Duodenal mucosa (tissue), 2 donors: ENCODE measurements around the gene IVD.

ENCODE experiments used
- H3K27ac ChIP-seq: one replicate; pipeline ENCODE4 v1.7.0; 2013; ENCODE audit warnings: low read depth, low read length
- H3K27me3 ChIP-seq, 2 donors: one replicate each; pipeline ENCODE4 v1.7.0; 2013; ENCODE audit warnings: low read length in 2 of 2, control low read depth in 1 of 2; ENCODE audit not compliant: insufficient read depth in 2 of 2, control insufficient read depth in 1 of 2
- H3K36me3 ChIP-seq, 2 donors: one replicate each; pipeline ENCODE4 v1.7.0; 2013; ENCODE audit warnings: low read length in 2 of 2, control low read depth in 1 of 2; ENCODE audit not compliant: insufficient read depth in 2 of 2, control insufficient read depth in 1 of 2
- H3K4me1 ChIP-seq, 2 donors: one replicate each; pipeline ENCODE4 v1.7.0; 2013; ENCODE audit warnings: low read length in 2 of 2, control low read depth in 1 of 2; ENCODE audit not compliant: insufficient read depth in 2 of 2, control insufficient read depth in 1 of 2
- H3K4me3 ChIP-seq, 2 donors: one replicate each; pipeline ENCODE4 v1.7.0; 2013; ENCODE audit warnings: low read length in 2 of 2, low read depth in 1 of 2
- H3K9ac ChIP-seq, 2 donors: one replicate each; pipeline ENCODE4 v1.7.0; 2013; ENCODE audit warnings: low read length in 2 of 2, low read depth in 1 of 2
- H3K9me3 ChIP-seq, 2 donors: one replicate each; pipeline ENCODE4 v1.7.0; 2013; ENCODE audit warnings: low read length in 2 of 2, control low read depth in 1 of 2; ENCODE audit not compliant: control insufficient read depth in 1 of 2

IVD gene

DNA sequence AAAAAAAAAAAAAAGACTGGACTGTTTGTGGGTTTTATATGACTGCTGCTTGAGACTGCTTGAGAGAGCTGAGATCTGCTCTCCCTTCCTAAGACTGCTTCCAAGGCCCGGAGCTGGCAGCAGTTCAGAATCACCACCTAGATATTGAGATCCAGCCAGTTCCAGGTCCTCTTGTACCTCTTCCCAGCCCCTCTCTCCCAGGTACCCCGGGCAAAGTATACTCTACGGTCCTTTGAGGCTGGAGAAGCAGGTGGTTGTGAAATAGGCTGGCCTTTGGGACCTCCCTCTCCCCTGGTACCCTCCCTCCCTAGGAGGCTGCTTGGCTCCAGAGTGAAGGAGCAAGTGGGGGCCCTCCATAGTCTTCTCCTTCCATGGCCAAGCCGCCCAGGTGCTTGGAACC, 22.6 kb downstream of the IVD start:
- peaks cover 0 to 5% of the 10 kb centered on the region in 2 donors for H3K4me1 ChIP-seq
- no peak overlapping the region for H3K9ac ChIP-seq
- H3K9me3 ChIP-seq = no peaks in the 10 kb centered on the region
- no peak overlapping the region for H3K4me3 ChIP-seq
- H3K36me3 ChIP-seq = no peaks in the 10 kb centered on the region
- no peak overlapping the region for H3K27ac ChIP-seq
- no peaks in the 10 kb centered on the region for H3K27me3 ChIP-seq

DNA sequence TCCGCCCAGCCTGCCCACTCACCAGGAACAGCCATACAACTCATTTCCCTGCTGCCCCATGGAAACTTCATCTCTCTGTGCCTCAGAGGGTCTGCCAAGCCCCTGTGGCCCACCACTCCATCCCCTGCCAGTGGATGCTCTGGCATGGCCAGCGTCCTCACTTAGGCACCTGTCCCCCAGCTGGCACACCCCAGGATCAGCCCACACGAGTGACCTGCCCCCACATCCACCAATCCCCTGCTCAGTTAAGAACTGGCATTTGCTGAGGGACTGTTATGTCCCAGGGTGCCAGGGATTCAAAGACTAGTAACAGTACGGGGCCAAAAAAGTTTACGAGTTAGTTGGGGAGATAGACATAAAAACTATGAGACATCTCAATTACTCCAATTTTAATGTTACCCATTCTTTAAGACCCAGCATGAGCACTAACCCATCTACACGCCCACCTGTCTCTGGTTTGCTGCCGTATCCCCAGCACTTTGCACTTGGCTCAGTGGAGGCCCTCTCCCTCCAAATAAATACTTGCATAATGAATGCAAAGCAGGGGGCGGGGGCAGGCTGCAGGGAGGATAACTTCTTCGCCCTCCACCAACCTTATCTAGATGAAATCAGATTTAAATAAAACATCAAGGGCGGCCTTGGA, 23.6 kb downstream of the IVD start:
- no peak overlapping the region for H3K27ac ChIP-seq
- H3K9ac ChIP-seq = no peak overlapping the region
- no peaks in the 10 kb centered on the region for H3K9me3 ChIP-seq
- peaks cover 0 to 5% of the 10 kb centered on the region in 2 donors for H3K4me1 ChIP-seq
- H3K4me3 ChIP-seq = no peak overlapping the region
- no peaks in the 10 kb centered on the region for H3K36me3 ChIP-seq
- no peaks in the 10 kb centered on the region for H3K27me3 ChIP-seq

DNA sequence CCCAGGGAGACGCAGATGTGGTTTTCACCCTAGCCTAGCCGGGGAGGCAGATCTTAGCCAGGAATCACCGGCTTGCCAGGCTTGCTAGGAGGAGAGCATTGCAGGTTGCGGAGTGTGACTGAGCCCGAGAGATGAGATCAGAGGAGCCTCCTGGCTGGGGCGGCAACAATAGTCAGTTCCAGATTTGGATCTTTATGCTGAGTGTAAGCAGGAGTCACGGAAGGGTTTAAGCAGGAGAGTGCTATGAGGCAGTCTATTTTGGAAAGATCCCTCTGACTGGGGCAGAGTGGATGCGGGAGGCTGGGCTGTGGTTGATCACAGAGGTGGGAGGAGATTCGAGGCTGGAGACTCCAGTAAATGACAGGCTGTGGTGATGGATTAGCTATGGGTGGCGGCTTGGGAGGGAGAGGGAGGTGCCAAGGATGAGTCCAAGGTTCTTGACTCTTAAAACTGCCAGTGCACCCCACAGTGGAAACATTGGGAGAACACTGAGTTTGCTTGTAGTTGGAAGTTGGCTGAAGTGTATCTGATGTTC, 24.7 kb downstream of the IVD start:
- Histone ChIP-seq H3K9me3 (no peaks in the 10 kb centered on the region), H3K4me1 (peaks cover under 1 to 5% of the 10 kb centered on the region in 2 donors), H3K27me3 (peaks cover 6 to 8% of the 10 kb centered on the region in 2 donors), H3K27ac (no peak overlapping the region), H3K4me3 (no peak overlapping the region), H3K36me3 (no peaks in the 10 kb centered on the region), H3K9ac (no peak overlapping the region)

DNA sequence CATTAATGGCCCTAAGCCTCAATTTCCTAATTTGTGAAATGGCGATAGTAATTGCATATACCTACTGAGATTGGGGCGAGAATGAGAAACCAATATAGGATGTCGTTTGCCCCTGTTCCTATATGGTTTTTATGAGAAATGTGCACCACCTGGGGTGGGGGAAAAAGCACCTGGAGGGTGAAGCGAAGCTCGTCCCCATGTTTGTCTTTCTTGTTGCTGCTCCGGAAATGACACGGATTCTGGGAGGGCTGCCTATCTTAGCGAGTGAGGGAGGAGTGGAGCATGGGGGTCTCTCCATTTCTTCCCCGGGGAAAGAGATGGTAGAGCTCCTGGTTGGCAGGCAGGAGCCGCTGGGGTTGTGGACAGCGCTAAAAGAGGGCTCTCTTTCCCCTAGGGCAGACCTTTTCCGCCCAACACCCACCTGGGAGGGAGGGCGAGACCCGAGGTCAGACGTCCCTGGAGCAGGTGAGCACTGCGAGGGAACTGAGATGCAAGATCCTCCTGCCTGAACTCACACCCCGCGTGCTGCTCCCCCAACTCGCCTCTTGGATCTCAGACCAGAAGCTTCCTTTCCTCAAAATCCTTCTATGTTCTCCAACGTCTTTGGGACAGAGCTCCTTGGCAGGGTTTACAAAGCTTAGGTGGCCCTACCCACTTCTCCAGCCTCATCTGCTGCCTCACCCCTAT, 29.6 kb downstream of the IVD start:
- Histone ChIP-seq H3K4me1 (peaks cover 30% of the 10 kb centered on the region in 2 donors), H3K27me3 (peaks cover 23 to 35% of the 10 kb centered on the region in 2 donors), H3K9ac (no peak overlapping the region), H3K4me3 (peak overlapping the region in 1 of 2 donors; percentile 64), H3K9me3 (no peaks in the 10 kb centered on the region), H3K36me3 (no peaks in the 10 kb centered on the region), H3K27ac (no peak overlapping the region)

DNA sequence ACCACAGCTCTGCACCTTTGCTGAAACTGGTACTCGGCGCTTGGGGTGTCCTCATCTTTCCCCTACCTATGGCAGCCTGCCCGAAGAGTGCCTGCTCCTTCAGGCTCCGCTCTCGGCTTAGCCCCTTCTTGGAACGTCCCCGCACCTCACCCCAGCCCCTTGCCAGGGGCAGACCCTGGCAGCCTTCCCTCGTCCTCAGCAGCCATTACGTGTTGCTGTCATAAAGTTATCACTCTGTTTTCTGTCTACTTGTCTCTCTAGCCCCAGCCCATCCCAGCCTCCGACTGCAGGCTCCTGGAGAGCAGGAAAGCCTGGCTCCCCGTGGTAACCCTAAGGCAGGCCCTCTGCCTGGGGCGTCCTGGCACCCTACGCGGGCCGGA, 30.1 kb downstream of the IVD start:
- Histone ChIP-seq H3K9ac (peak overlapping the region in 1 of 2 donors; percentile 5), H3K4me1 (peaks cover 27 to 32% of the 10 kb centered on the region in 2 donors), H3K9me3 (no peaks in the 10 kb centered on the region), H3K27ac (no peak overlapping the region), H3K27me3 (peaks cover 23 to 35% of the 10 kb centered on the region in 2 donors), H3K36me3 (no peaks in the 10 kb centered on the region), H3K4me3 (peak overlapping the region; percentile 56 to 64)

DNA sequence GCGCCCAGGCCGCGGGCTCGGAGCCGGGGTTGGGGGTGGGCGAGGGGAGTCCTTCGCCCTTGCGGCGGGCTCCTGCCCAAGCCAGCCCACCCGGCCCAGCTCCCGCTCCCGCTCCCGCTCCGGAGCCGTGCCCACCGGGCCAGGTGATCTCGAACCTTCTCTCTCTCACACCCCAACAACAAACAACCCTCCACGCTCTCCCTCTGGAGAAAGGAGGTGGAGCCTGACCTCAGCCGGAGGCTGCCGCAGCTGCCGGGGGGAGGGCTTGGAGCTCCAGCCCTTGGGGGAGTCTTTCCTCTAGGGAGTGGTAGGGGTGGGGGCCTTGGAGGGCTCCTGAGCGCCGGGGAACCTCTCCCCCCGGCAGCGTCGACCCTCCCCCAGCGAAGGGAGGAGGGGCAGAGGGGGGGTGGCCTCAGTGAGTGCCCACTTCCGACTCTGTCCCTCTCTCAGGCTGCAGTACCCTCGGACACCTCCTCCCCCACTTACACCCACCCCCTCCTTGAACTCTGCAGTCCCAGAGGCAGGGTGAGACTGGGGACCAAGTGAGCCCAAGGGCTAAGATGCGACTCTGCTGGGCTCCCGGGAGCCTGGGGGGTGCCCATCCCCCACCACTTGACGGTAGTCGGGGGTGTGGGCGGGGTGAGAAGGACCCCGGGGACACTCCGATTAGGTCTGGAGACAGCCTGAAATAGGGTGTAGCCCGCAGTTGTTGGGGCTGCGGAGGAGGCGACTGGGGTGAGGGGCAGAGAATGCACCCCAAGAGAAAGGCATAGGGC, 30.7 kb downstream of the IVD start:
- H3K4me3 ChIP-seq = peak overlapping the region; percentile 56 to 64
- peaks cover 23 to 35% of the 10 kb centered on the region in 2 donors for H3K27me3 ChIP-seq
- H3K36me3 ChIP-seq = no peaks in the 10 kb centered on the region
- H3K4me1 ChIP-seq = peaks cover 25 to 32% of the 10 kb centered on the region in 2 donors
- no peaks in the 10 kb centered on the region for H3K9me3 ChIP-seq
- no peak overlapping the region for H3K27ac ChIP-seq
- H3K9ac ChIP-seq = peak overlapping the region; percentile 5 to 6

DNA sequence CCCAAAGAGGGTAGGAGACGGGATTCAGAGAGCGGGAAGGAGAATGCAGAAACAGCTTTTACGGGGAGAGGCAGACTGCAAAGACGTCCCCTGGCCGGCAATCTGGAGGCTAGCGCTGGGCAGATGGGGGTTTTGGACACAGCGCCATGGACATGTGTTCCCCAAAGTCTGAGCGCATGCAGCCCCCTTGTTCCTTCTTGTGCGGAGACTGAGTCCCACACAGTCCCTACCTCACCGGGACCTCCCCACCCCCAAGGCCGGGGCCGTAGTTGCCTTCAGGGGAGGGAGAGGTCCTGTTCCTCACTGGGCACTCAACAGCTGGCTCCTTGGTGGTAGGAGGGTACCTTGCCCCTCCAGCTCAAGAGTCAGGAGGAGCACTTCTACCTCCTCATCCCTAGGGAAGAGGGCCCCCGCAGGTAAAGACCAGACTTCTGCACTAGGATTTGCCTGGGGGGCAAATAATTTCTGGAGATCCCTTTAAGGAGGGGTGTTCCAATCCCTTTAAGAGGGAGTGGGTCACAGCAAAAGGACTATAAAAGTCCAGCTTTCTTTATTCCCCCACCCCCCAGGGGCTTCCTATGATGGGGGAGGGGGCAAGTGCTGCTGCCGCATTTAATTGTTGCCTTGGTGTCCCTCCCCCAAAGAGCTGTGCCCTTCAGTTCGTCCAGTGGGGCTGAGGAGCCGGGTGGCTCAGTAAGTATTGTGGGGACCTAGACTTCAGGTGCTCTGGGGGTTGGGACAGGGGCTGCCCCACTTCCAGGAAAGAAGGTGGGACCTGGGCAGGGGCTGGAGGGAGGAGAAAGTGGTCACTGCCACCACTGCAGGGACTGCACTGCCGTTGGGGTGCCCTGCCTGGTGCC, 31.5 kb downstream of the IVD start:
- Histone ChIP-seq H3K4me1 (peaks cover 25 to 32% of the 10 kb centered on the region in 2 donors), H3K4me3 (peak overlapping the region; percentile 56 to 64)

DNA sequence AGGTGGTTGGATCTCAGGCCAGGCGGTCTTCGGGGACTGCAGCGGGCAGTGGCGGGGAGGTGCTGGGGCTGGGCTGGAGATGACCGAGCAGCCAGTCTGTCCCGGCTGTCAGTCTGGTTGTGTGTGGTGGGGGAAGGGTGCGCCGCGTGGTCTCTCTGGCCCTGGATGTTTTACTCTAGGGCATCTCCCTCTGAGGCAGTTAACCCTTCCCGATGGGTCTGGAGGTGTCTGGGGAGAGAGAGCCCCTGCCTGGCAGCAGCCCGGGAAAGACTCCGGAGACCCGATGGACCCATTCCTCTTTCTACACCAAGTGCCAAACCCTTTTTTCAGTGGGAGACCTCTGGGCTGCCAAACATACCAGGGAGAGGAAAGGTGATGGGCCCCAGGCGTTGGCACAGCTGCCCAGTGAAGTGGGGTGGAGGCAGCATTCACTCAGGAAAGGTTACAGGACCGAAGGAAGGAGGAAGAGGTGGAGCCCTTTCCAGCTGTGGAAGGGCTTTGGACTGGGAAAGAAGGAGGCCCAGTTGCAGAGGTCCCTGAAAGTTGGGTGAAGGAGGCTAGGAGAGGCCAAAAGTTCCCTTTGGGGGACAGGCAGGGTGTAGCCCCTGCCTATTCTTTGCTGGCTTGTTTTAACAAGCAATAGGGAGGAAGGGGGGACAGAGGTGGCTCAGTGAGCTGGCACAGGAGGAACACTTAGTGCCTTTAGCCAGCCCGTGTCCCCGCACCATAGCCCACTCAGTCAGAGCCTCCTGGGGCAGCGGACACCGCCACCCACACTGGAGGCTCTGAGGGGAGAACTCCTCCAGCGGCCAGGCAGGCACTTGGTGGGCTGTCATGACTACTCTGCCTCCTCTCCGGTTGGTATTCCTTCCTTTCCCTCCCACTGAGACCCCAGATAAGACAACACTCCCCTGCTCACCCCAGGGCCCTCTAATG, 32.4 kb downstream of the IVD start:
- no peak overlapping the region for H3K27ac ChIP-seq
- no peak overlapping the region for H3K4me3 ChIP-seq
- H3K27me3 ChIP-seq = peaks cover 23 to 35% of the 10 kb centered on the region in 2 donors
- no peaks in the 10 kb centered on the region for H3K9me3 ChIP-seq
- H3K4me1 ChIP-seq = peaks cover 33 to 40% of the 10 kb centered on the region in 2 donors
- no peak overlapping the region for H3K9ac ChIP-seq
- no peaks in the 10 kb centered on the region for H3K36me3 ChIP-seq

More for the DNA sequence above, 31.5 kb downstream of the IVD start:
- H3K9ac ChIP-seq = no peak overlapping the region
- H3K27me3 ChIP-seq = peaks cover 23 to 35% of the 10 kb centered on the region in 2 donors
- H3K27ac ChIP-seq = no peak overlapping the region
- H3K36me3 ChIP-seq = no peaks in the 10 kb centered on the region
- H3K9me3 ChIP-seq = no peaks in the 10 kb centered on the region

DNA sequence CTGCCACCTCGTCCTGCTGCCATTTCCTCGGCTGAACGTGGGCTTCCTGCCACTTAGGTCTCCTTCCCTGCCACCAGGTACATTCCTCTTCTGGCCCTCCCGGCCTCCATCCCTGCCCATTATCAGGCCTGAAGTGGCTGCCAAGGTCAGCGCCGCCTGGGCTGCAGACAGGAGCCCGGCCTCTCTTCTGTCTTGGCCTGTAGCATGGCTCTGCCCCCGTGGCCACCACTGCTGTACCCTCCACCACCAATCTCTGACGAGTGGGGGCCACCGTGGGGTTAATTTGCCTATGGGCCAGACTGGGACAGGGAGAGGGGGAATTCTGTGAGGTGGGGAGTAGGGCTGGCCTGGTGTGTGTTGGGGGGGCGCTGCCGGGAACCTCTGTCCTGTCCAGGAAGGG, 33.1 kb downstream of the IVD start:
- no peak overlapping the region for H3K27ac ChIP-seq
- H3K9me3 ChIP-seq = no peaks in the 10 kb centered on the region
- peaks cover 39 to 47% of the 10 kb centered on the region in 2 donors for H3K4me1 ChIP-seq
- H3K9ac ChIP-seq = no peak overlapping the region
- H3K4me3 ChIP-seq = no peak overlapping the region
- no peaks in the 10 kb centered on the region for H3K36me3 ChIP-seq
- peaks cover 23 to 35% of the 10 kb centered on the region in 2 donors for H3K27me3 ChIP-seq
